ENCODE measurements around the gene SDR9C7. TPM values are rescaled to one million over a fixed set of nuclear protein-coding genes. Genes with fewer than 3 reads are reported as not detected.

The SDR9C7 gene
- total and polyA plus RNA-seq, 2 of the 8 experiments (the other 6 are each of a cell fraction or from before 2014, with no cell fraction given): 0.11 TPM; not detected in 1

DNA sequence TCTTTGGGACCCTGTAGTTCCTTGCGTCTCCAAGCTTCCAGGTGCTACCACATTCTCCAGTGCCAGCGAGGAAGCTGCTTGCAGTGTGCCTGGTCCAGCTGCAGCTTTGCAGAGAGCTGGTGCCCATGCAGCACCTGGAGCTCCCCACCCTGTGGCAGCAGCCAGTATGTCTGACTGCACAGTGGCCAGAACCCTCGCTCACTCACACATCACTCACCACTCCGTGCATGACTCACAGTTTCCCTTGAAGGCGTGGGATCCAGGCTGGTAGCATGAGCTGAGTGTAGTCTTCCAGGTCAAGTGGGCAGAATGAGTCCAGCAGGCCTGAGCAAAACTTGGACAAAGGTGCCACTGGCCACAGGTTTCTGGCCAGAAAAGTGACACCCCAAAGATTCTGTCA lies 33.6 kb downstream of the SDR9C7 start:
- Histone ChIP-seq H2BK15ac (ENCODE audit: low read length) (no peak overlapping the region), H2BK120ac (replicated peaks; ENCODE audit: low read depth, low read length) (no peak overlapping the region), H3K27me3 (replicated peaks in 1 of 4; ENCODE audit: control insufficient read depth in 3 of 4, extremely low read depth in 1 of 4, insufficient read depth in 3 of 4, low read length in 3 of 4) (no peaks in the 10 kb centered on the region), H2AK5ac (ENCODE audit: low read depth, low read length) (no peak overlapping the region), H4K20me1 (replicated peaks in 1 of 2; ENCODE audit: control insufficient read depth in 1 of 2, insufficient read depth in 2 of 2, low read length in 2 of 2) (peaks cover 0 to 5% of the 10 kb centered on the region in 2 experiments), H3K4me1 (replicated peaks in 1 of 4; ENCODE audit: control insufficient read depth in 3 of 4, insufficient read depth in 4 of 4, low read length in 3 of 4) (no peaks in the 10 kb centered on the region), H3K79me1 (ENCODE audit: low read depth, low read length) (no peaks in the 10 kb centered on the region), H3K4me2 (ENCODE audit: insufficient read depth in 1 of 2, low read depth in 2 of 2, low read length in 2 of 2) (no peak overlapping the region), H4K8ac (ENCODE audit: extremely low read depth, insufficient read depth, low read length) (no peak overlapping the region), H3K9me3 (ENCODE audit: insufficient read depth in 2 of 2, low read depth in 1 of 2, low read length in 1 of 2) (peaks cover 51 to 58% of the 10 kb centered on the region in 2 experiments), H2BK5ac (ENCODE audit: low read depth, low read length) (no peak overlapping the region), H3K18ac (ENCODE audit: extremely low read depth, low read length) (no peak overlapping the region), H3K79me2 (ENCODE audit: control insufficient read depth in 1 of 2, insufficient read depth in 2 of 2, low read length in 2 of 2) (no peaks in the 10 kb centered on the region), H4K5ac (ENCODE audit: insufficient read length, low read depth, low read length) (no peak overlapping the region), H2BK12ac (ENCODE audit: low read depth, low read length) (no peak overlapping the region), H4K91ac (replicated peaks; ENCODE audit: insufficient read length, low read length) (no peak overlapping the region), H3K56ac (replicated peaks; ENCODE audit: insufficient read length, low read depth, low read length) (no peak overlapping the region), H3K14ac (ENCODE audit: insufficient read length) (no peak overlapping the region), H3K23me2 (ENCODE audit: low read depth, low read length) (peaks cover 5% of the 10 kb centered on the region; the same call in 1 of the 2 replicates), H2AFZ (ENCODE audit: low read length) (no peak overlapping the region), H3K4ac (replicated peaks; ENCODE audit: insufficient read length, low read depth, low read length) (no peak overlapping the region), H3K27ac (ENCODE audit: low read depth, low read length) (no peak overlapping the region), H3K4me3 (ENCODE audit: extremely low read depth in 1 of 4, insufficient read depth in 2 of 4, low read depth in 3 of 4, low read length in 4 of 4) (no peak overlapping the region), H3K9ac (replicated peaks in 1 of 4; ENCODE audit: extremely low read depth in 1 of 4, low read depth in 3 of 4, low read length in 3 of 4) (no peak overlapping the region), H2BK20ac (ENCODE audit: low read length) (no peak overlapping the region), H3K36me3 (ENCODE audit: control insufficient read depth in 2 of 4, insufficient read depth in 4 of 4, low read length in 3 of 4) (no peaks in the 10 kb centered on the region; a peak in 1 of 8 replicates), H3K23ac (ENCODE audit: insufficient read length) (no peak overlapping the region)
- FAIRE-seq: no peak
- POLR2A ChIA-PET (ENCODE audit: partially characterized antibody): no interaction called here
- WGBS, 2 experiments (ENCODE audit: extremely low coverage in 1 of 2, insufficient coverage in 1 of 2, insufficient read length in 1 of 2, insufficient replicate concordance in 2 of 2, low coverage in 1 of 2, low lambda C conversion rate in 2 of 2, missing lambda C conversion rate in 1 of 2): 86% methylated on average over 5 of the region's 5 CpGs; no CpG with 5 or more reads in 1 of the 2 experiments
- CTCF ChIA-PET (ENCODE audit: partially characterized antibody): interaction anchor here (0.9 kb wide), 1 partner anchor 17 kb away, joined by 3 read pairs; no protein-coding TSS in a partner anchor
- DNase-seq (ENCODE audit: low read depth in 1 of 2, low spot score in 2 of 2): no peak
- no peak for TF ChIP-seq CREB1 (IDR thresholded peaks at IDR 0.05)
- no peak for TF ChIP-seq SIRT6 (IDR thresholded peaks at IDR 0.05; ENCODE audit: low read length)

Measured in H1 (cell line).